B cell (primary cell): ENCODE measurements around the gene DCST2. TPM values are rescaled to one million over a fixed set of nuclear protein-coding genes. Genes with fewer than 3 reads are reported as not detected.

Experiments used
- ATAC-seq: fragments of 200-7000 bp; cut with Tn5 transposase; one replicate; pipeline ENCODE4 v1.10.0; 2021; ENCODE audit warnings: low read depth, mild to moderate bottlenecking, moderate number of reproducible peaks, moderate library complexity
- CTCF ChIA-PET: fragments of 350-600 bp; sonication (Branson Sonifier 250); formaldehyde crosslinking; loops from one replicate; lab custom pipeline; 2021; ENCODE audit warnings: antibody characterized with exemption, inconsistent platforms; lab: Charles Lee
- POLR2A ChIA-PET: fragments of 350-600 bp; sonication (Branson Sonifier 250); formaldehyde crosslinking; loops from one replicate; lab custom pipeline; 2021; ENCODE audit warnings: antibody characterized with exemption; lab: Charles Lee
- DNase-seq: peaks from one replicate; pipeline ENCODE4 v3.0.0; 2013
- H2AFZ ChIP-seq: 2 replicates; pipeline ENCODE4 v1.6.1; 2012; ENCODE audit warnings: mild to moderate bottlenecking, low read depth, low read length; ENCODE audit not compliant: insufficient read depth, poor library complexity, severe bottlenecking
- H3K27ac ChIP-seq, 2 donors: 1 replicate in 1 of 2; 2 replicates in 1 of 2; pipeline ENCODE4 v1.5.1; 2012 to 2013; ENCODE audit warnings: low read length in 2 of 2, mild to moderate bottlenecking in 2 of 2, moderate library complexity in 1 of 2
- H3K27me3 ChIP-seq, 4 experiments: fragments of 200-600 bp in 1 of 4; sonication (generic) in 1 of 4; replicated peaks in 1 of 4; 1 replicate in 2 of 4; 2 replicates in 2 of 4; pipeline versions ENCODE4 v1.6.1 to v1.7.0; 2013 to 2016; ENCODE audit warnings: low read length in 3 of 4, mild to moderate bottlenecking in 2 of 4, mixed read lengths in 1 of 4, moderate library complexity in 1 of 4; ENCODE audit not compliant: insufficient read depth in 4 of 4, control insufficient read depth in 3 of 4; ENCODE audit errors: control extremely low read depth in 1 of 4
- H3K36me3 ChIP-seq, 2 experiments: replicated peaks in 1 of 2; 1 replicate in 1 of 2; 2 replicates in 1 of 2; pipeline versions ENCODE4 v1.6.1 to v1.7.1; 2013; ENCODE audit warnings: low read length in 1 of 2; ENCODE audit not compliant: insufficient read depth in 2 of 2, control insufficient read depth in 1 of 2; ENCODE audit errors: control extremely low read depth in 1 of 2, extremely low read depth in 1 of 2
- H3K4me1 ChIP-seq, 2 donors: fragments of 200-600 bp in 1 of 2; sonication (generic) in 1 of 2; 1 replicate in 1 of 2; 2 replicates in 1 of 2; pipeline versions ENCODE4 v1.5.1 to v1.6.1; 2013 to 2017; ENCODE audit warnings: low read length in 2 of 2; ENCODE audit not compliant: control insufficient read depth in 2 of 2, insufficient read depth in 2 of 2
- H3K4me2 ChIP-seq: replicated peaks from 2 replicates; pipeline ENCODE3; 2012; ENCODE audit warnings: mild to moderate bottlenecking, low read depth, low read length; ENCODE audit not compliant: poor library complexity, severe bottlenecking
- H3K4me3 ChIP-seq, 5 experiments: fragments of 200-600 bp in 1 of 5; sonication (generic) in 1 of 5; 1 replicate in 3 of 5; 2 replicates in 2 of 5; pipeline versions ENCODE4 v1.5.1 to v1.7.0; 2011 to 2016; ENCODE audit warnings: low read length in 4 of 5, mild to moderate bottlenecking in 4 of 5, low read depth in 2 of 5, control low read depth in 1 of 5, moderate library complexity in 1 of 5; ENCODE audit not compliant: insufficient read depth in 1 of 5; ENCODE audit errors: control extremely low read depth in 1 of 5, extremely low read depth in 1 of 5
- H3K79me2 ChIP-seq: fragments of 200-600 bp; sonication (generic); one replicate; pipeline ENCODE4 v1.6.0; 2016; ENCODE audit warnings: low read length; ENCODE audit not compliant: control insufficient read depth, insufficient read depth
- H3K9ac ChIP-seq: fragments of 200-600 bp; sonication (generic); 2 replicates; pipeline ENCODE4 v1.6.1; 2017; ENCODE audit warnings: mild to moderate bottlenecking, low read length, moderate library complexity
- H3K9me3 ChIP-seq, 3 donors: one replicate each; pipeline versions ENCODE4 v1.6.1 to v1.7.1; 2013; ENCODE audit warnings: low read length in 2 of 3; ENCODE audit not compliant: control insufficient read depth in 2 of 3, insufficient read depth in 1 of 3; ENCODE audit errors: control extremely low read depth in 1 of 3
- H4K20me1 ChIP-seq: 2 replicates; pipeline ENCODE4 v1.6.0; 2012; ENCODE audit warnings: mild to moderate bottlenecking, low read length; ENCODE audit not compliant: insufficient read depth, control insufficient read depth, poor library complexity, severe bottlenecking
- H3K27ac Mint-ChIP-seq: one replicate; pipeline ENCODE4 v1.8.0; 2021; ENCODE audit warnings: mixed read lengths
- H3K27me3 Mint-ChIP-seq: one replicate; pipeline ENCODE4 v1.8.0; 2021; ENCODE audit warnings: mixed read lengths
- H3K4me1 Mint-ChIP-seq: one replicate; pipeline ENCODE4 v1.8.0; 2021; ENCODE audit warnings: mixed read lengths
- H3K4me3 Mint-ChIP-seq: one replicate; pipeline ENCODE4 v1.8.0; 2021; ENCODE audit warnings: mixed read lengths
- H3K9me3 Mint-ChIP-seq: one replicate; pipeline ENCODE4 v1.8.0; 2022; ENCODE audit warnings: mixed read lengths; ENCODE audit not compliant: insufficient read depth
- EZH2 ChIP-seq: IDR thresholded peaks from 2 replicates; pipeline ENCODE4 v1.6.1; 2012; ENCODE audit warnings: borderline replicate concordance, low read depth, mild to moderate bottlenecking, moderate library complexity, low read length; ENCODE audit not compliant: insufficient read depth, poor library complexity, severe bottlenecking
- WGBS: methylation state at CpG from one replicate; pipeline ENCODE4 v1.1.5; 2013; ENCODE audit warnings: missing lambda C conversion rate; ENCODE audit not compliant: insufficient coverage; 5-methylcytosine and 5-hydroxymethylcytosine counted together
- intact Hi-C: fragments of 100-400 bp; cut with micrococcal nuclease; formaldehyde crosslinking; loops from one replicate; pipeline ENCODE4 v1.10.0; 2022
- polyA plus RNA-seq: library from polyadenylated mRNA; depleted of rRNA; stranded (reverse); fragments of >200 nt; gene quantifications from 2 replicates; pipeline ENCODE4 v1.2.3, GENCODE V29; 2012
- total RNA-seq, 2 donors: library from RNA; stranded (reverse); fragments of 120-200 nt in 1 of 2; gene quantifications; 1 replicate in 1 of 2; 2 replicates in 1 of 2; pipeline versions ENCODE4 v1.2.3 to v1.2.4, GENCODE V29; 2013 to 2022
- TF ChIP-seq, protein P1 (sequence below): fragments of 200-600 bp; IDR thresholded peaks from one replicate; pipeline ENCODE4 v1.8.0; 2022; ENCODE audit warnings: antibody characterized with exemption, mild to moderate bottlenecking

DCST2 gene
- total and polyA plus RNA-seq, 2 donors (not counting 1 experiment from before 2014, with no cell fraction given) = 0.89 to 5.4 TPM

DNA sequence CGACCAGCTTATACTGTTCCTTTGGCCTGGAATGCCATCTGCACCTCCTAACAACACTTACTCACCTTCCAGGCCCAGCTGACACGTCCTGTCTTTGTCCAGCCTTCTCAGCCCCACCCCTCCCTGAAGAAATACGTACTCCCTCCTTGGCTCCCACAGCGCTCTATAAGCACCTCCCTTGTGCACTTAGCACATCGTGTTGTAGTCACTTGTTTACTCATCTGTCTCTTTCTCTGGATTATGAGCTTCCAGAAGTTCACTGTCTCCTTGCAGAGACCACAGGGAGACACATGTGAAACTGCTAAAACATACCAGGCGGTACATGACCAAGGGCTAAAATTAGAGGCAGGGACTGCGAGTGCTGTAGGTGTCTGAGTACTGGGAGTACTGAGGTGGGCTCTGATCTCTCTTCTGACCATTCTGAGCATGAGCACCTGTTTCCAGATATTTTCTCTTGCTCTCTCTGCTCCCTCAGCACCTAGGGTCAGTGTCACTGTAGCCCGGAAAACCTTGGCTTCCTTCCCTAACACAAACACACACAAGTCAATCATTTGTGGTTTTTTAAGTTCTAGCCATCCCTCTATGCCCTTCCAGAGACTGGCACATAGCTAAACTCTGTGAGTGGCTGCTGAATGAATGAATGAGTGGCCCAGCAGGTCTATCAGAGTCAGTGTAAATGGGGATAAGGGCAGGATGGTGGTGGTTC is 5.2 kb upstream of the DCST2 start:
- Histone ChIP-seq H3K9me3 (no peaks in the 10 kb centered on the region), H3K27me3 (peaks cover 0 to 17% (median 0%) of the 10 kb centered on the region in 4 experiments), H3K4me2 (no peak overlapping the region), H3K4me1 (no peaks in the 10 kb centered on the region), H3K27ac (no peak overlapping the region), H3K36me3 (no peaks in the 10 kb centered on the region), H2AFZ (no peak overlapping the region), H4K20me1 (no peaks in the 10 kb centered on the region), H3K79me2 (no peaks in the 10 kb centered on the region), H3K4me3 (no peak overlapping the region), H3K9ac (no peak overlapping the region)
- ChIA-PET CTCF (interaction anchor here (0.9 to 1.3 kb wide), 6 partner anchors 9 to 479 kb away, joined by 3 to 5 read pairs (median 3); partner anchors contain the start of gene ADAM15), POLR2A (interaction anchor here (0.6 kb wide), 2 partner anchors 47 to 713 kb away, joined by 3 to 5 read pairs; no protein-coding TSS in a partner anchor)
- no peak for TF ChIP-seq EZH2
- TF ChIP-seq, protein P1, sequence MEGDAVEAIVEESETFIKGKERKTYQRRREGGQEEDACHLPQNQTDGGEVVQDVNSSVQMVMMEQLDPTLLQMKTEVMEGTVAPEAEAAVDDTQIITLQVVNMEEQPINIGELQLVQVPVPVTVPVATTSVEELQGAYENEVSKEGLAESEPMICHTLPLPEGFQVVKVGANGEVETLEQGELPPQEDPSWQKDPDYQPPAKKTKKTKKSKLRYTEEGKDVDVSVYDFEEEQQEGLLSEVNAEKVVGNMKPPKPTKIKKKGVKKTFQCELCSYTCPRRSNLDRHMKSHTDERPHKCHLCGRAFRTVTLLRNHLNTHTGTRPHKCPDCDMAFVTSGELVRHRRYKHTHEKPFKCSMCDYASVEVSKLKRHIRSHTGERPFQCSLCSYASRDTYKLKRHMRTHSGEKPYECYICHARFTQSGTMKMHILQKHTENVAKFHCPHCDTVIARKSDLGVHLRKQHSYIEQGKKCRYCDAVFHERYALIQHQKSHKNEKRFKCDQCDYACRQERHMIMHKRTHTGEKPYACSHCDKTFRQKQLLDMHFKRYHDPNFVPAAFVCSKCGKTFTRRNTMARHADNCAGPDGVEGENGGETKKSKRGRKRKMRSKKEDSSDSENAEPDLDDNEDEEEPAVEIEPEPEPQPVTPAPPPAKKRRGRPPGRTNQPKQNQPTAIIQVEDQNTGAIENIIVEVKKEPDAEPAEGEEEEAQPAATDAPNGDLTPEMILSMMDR = no peak
- Mint-ChIP-seq H3K27me3 (peaks cover 19% of the 10 kb centered on the region), H3K27ac (no peak overlapping the region), H3K4me1 (no peaks in the 10 kb centered on the region), H3K4me3 (no peak overlapping the region), H3K9me3 (no peaks in the 10 kb centered on the region)
- ATAC-seq (no peak), DNase-seq (no peak)
- intact Hi-C loops = no loop called here
- 55% methylated on average over 8 of the region's 8 CpGs for WGBS

DNA sequence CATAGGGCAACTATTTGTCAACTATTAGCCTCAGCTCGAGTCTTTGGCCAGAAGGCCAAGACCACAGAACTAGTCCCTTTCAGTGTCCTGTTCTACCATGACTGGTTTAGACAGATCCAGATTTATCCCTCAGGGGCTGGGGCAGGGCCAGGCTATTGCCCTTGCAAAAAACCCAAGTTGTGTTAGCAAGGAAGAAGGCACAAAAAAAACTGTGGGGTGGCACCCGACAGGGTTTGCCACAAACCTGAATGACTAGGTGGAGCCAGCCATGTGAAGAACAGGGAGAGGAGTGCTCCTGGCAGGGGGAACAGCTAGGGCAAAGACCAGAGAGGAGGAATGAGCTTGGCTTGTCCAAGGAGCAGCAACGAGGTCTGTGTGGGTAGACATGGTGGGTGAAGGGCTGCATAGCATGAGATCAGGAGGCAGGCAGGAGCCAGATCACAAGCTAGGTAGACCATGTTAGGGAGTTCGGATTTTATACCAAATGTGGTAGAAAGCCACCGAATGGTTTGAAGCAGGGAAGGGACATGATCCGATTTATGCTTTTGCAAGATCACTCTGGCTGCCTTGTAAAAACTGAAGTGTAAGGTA is 4.4 kb upstream of the DCST2 start:
- TF ChIP-seq EZH2 = no peak
- TF ChIP-seq, protein P1 = no peak
- Histone ChIP-seq H3K27me3 (peaks cover 0 to 17% (median 0%) of the 10 kb centered on the region in 4 experiments), H4K20me1 (no peaks in the 10 kb centered on the region), H3K9me3 (no peaks in the 10 kb centered on the region), H3K4me3 (no peak overlapping the region), H3K4me2 (no peak overlapping the region), H3K4me1 (no peaks in the 10 kb centered on the region), H3K36me3 (no peaks in the 10 kb centered on the region), H2AFZ (no peak overlapping the region), H3K79me2 (no peaks in the 10 kb centered on the region), H3K9ac (no peak overlapping the region), H3K27ac (no peak overlapping the region)
- no peak overlapping the region for H3K4me3 Mint-ChIP-seq
- intact Hi-C loops = no loop called here
- POLR2A ChIA-PET = interaction anchor here (0.6 kb wide), 2 partner anchors 46 to 712 kb away, joined by 3 to 5 read pairs; no protein-coding TSS in a partner anchor
- H3K4me1 Mint-ChIP-seq = no peaks in the 10 kb centered on the region
- no peaks in the 10 kb centered on the region for H3K9me3 Mint-ChIP-seq
- peaks cover 21% of the 10 kb centered on the region for H3K27me3 Mint-ChIP-seq
- CTCF ChIA-PET = interaction anchor here (0.9 to 1.0 kb wide), 3 partner anchors 10 to 478 kb away, joined by 3 to 5 read pairs (median 3); partner anchors contain the start of gene ADAM15
- ATAC-seq = no peak
- H3K27ac Mint-ChIP-seq = no peak overlapping the region
- DNase-seq = no peak
- WGBS = 87% methylated on average over 5 of the region's 6 CpGs
